Globus pallidus (tissue), 1 donor: ENCODE results near the gene ATXN1.

Source experiments
- DNase-seq: peaks from one replicate; pipeline ENCODE4 v3.0.0-alpha.2; 2015; ENCODE audit warnings: low spot score

The ATXN1 gene

DNA sequence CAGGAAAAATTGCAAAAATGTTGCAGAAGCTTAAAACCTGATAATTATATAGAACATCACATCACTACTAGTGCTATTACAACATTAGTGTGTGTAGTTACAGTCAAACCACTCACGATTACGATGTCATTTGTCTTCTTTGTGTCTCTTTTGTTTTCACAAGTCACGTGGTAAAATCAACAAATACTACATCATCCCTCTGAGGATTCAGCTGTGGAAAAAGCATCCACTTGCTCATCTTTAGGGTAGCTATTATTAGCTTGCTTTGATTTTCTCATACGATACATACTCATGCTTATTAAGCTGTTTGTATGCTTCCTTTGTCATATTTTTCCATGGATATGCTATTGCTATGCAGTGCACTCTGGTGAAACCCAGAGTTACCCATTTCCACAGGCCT, 22.2 kb upstream of the ATXN1 start:
- DNase-seq, result no peak

DNA sequence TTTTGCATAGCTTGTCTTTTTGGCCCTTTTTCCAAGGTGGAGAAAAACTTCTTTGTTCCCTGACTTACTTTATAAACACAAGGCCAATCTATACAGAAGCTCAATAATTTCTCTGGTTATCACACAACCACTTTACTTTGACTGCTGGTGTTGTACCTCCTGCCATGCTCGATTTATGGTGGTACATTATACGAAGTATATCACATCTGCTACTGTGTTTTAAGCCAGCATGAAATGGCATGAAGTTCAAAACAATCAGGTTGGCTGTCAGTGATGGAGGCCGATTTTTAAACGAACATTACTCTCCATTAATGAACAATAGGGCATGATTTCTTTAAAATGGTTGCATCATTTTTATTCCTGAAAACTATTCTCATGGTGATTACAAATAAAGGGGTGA, 21.0 kb upstream of the ATXN1 start:
- DNase-seq, result no peak

DNA sequence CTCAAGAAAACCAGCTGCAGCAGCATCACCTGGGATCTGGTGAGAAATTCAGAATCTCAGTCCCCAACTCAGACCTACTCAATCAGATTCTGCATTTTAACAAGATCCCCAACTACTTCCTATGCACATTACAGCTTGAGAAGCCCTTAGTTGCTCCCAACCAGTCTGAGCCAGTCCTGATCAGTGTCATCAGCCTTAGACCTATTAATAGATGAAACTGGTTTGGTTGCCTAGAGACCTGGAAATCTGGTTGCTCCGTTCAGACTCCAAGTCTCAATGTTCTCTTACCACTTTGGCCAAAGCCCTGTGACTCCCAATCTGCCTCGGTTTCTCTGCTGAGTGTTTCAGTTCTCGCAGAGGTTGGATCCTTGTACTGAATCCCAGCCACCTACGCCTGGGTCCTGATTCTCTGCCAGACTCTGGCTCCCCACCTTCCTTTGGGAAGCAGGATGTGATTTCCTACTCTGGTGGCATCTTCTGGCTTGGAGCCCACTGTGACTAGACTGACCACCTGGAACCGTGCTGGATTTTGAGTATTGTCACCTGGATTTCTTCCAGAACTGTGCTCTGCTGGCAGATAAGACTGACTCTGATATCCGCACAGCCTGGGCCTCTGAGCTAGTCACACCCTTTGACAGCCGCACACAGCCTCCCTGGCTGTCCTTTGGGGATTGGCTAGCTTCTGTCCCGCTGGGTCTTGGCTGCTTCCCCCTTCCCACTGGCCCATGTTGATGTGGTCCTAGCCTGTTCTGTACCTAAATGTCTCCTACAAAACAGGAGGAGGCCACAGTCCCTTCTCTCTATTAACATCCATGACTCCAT, 20.3 kb upstream of the ATXN1 start:
- DNase-seq, result no peak

DNA sequence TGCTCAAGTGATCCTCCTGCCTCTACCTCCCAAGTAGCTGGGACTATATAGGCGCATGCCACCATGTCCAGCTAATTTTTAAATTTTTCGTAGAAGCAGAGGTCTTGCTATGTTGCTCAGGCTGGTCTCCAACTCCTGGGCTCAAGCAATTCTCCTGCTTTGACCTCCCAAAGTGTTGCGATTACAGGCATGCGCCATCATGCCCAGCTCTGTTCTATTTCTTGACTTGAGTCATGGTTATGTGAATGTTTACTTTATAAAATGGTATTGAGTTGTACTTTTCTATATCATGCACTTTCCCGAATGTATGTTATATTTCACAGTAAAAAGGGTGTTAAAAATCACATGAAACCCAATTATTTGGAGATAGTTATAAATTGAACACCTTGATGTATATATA, 17.3 kb upstream of the ATXN1 start:
- DNase-seq, result no peak

DNA sequence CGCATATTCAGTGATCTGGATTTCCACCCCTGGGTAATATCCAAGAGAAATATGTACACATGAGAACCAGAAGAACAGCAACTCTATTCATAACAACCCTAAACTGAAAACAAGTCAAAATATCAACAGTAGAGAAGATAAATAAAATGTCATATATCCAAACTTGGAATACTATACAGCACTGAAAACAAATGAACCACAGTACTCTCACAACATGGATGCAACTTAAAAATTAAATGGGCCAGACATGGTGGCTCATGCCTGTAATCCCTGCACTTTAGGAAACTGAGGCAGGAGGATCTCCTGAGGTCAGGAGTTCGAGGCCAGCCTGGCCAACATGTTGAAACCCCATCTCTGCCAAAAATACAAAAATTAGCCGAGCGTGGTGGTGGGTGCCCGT, 16.5 kb upstream of the ATXN1 start:
- no peak for DNase-seq

DNA sequence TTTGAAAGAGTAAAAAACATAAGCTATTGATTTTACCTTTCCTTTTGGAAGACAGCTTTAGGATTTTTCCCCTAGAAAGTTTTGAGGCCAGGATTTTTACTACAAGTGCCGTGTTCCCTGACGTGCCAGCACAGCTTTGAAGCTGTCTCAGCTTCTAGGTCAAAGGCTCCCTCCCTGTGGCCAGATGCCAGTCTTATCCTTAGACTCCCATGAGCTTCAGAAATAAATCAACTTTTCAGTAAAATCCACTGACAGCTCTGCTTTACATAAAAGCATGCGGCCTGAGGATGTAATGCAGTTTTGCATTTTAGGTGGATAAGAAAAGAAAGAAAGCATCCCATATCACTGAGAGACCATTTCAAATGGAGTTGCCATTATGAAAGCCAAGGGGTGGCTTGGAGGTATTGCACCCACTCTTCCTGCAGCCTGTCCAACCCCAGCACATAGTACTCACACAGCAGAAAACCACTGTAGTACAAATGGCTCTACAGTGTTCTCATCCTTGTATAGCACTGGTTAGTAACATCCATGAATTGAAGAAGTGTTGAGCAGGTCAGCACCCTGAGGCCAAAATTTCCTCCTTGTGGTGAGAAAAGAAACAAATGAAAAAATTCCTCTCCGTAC, 15.2 kb upstream of the ATXN1 start:
- DNase-seq, result no peak

DNA sequence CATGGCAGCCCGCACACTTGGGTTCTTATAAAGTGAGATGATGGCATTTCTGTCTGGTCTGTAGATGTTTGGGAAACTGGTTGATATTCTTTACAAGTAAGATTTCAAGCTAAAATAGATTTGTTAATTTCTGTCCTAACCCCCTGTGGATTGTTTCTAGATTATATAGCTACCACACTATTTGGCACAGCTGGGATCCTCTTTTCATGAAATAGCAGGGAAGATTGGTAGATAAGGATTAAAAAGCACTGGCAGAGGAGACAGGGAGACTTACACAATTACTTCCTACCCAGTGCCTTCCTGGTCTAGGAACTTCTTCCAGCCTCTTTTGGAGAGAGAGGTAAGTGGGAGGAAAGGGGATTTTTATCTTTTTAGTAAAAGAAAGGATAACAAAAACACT, 13.2 kb upstream of the ATXN1 start:
- no peak for DNase-seq

DNA sequence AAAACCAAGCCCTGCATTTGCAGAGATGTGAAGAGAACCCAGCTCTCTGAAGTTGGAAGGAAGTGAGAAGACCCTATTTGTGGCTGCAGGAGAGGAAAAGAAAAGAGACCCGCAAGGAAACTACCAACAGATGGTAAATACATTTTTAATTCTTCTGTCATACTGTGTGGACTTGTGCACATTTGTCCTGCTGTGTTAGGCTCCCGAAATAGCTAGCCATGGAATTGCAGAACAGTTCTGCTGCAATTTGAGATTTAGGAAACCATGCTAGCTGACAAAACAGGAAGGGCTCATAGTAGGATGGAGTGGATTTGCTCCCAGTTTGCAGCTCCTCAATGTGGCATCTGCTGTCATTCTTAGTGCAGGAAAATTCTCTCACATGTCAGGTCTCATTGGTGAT, 12.1 kb upstream of the ATXN1 start:
- DNase-seq, result no peak

DNA sequence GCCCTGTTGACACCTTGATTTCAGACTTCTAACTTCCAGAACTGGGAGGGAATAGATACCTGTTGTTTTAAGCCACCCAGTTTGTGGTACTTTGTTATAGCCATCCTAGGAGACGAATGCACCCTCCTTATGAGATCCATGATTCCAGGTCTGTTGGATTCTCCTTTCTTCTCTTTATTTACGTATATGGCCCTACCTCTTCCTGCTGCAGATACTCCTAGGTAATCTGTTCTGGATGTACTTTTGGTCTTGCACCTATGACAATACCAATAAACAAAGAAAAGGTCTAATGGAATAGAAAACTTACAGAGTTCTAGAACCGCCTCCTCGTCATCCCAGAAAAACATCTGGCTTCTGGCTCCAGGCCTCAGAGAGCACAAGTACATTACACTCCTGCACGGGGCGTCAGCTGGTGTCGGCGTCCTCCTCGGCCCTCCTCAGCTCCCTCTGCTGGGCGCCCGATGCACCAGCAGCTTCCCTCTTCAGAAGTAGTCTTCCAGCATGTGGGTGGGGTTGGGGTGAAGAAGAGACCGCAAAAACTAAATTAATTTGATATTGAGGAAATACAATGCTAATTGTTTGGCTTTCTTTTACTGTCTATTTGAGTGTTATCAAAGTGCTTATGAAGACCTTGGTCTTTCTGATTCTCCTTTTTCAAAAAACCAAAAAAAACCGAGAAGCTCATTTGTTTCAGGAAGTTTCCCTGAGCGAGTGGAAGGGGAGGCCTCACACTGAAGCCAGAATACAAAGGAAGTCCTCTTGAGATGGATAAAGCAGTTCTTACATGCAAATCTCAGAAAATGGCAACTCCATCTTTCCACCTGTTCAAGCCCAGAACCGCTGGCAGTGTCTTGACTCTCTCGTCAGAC, 9.7 kb upstream of the ATXN1 start:
- peak; percentile 75 for DNase-seq

DNA sequence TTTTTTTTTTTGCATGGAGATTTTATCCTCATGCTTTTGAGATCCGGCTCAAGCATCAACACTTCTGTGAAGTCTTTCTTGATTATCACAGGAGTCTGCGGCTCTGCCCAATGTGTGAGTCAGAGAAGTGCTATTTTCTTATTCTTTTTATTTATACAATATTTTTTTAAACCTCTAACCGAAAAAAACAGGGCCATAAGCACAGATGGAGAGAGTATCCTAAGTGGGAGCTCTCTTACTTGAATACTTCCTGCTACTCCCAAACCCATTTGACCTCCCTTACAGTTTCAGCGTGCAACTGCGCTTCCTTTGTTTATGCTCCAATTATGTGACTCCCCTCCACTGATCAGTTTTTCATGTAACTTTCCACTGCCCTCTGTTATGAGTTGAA, 8.7 kb upstream of the ATXN1 start:
- DNase-seq, result no peak

DNA sequence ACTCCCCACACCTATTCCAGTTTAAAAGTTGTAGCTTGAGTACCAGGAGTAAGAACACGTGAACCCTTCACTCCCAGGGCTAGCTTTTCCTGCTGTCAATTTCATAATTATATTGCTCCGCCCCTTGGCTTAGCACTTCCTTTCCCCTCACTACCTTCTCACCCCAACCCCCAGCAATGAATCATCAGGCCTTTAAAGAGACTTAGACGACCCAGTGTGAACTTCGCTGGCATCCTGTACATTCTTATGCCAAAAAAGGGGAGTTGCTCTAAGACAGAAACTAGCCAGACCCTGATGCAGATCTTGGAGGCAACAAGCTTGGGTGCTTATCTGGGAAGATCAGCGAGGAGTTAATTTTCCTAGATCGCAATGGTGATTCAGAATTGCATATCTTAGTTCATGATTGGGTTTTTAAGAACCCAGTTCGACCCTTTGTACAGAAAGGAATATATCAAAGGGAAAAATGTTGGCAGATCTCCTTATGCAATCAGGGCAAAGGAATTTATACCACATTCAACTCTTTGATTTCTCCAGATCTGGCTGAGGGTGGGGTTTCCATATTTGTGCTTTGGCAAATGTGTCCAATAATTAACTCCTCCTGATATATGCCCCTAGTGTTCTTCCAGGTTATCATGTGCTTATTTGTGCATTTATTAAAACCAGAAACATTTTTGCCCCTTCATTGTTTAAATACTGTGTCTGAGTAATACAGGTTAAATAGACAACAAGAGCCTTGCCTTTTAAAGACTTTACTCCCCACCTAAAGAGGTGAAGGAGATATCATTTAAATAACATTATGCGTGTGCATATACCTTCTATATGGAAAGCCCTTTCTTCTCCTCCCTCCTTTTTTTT, 8.1 kb upstream of the ATXN1 start:
- no peak for DNase-seq

DNA sequence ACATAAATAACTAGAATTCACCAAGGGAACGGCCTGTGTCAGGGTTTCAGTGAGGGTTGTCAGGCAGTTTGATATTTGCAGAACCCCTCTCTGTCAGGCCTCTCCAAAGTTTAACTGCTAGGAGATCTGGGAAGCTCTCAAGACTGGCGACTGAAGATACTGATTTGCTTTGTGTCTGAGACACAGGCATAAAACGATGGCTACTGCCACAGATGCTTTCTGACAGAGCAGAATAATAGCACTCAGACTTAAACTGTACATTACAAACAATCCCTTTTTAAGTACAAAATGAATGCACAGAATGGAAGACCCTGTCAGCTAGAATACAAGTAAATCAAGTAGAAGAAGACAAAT, 7.2 kb upstream of the ATXN1 start:
- no peak for DNase-seq

DNA sequence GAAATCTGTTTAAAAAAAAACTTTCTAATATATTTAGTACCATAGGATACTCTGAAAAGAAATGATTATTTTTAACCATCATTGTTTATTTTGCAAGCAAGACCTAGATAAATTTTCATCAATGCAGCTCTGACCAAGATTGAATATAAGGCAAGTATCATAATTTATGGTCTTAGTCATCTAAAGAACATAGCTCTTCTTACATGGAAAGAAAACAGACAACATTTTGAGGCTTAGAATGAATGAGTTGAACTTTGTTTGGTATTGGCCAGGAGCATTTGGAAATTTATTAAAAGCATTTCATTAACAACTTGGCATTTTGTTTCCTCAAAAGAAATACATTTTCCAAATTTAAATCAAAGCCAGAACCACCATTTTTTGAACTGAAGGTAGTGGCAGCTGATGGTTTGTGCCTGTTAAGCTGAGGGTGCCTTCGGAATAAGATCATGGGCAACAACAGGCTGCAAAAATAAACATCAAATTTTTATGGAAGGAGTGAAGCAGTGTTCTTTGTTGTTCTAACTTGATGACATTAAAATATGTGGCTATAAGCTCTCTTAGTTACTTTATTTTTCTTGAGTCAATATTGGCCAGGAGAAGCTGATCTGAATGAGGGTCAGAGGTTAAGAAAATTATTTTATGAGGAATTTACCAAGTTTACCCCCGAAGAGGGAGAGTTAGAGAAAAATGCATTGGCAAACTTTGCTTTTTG, 6.7 kb upstream of the ATXN1 start:
- DNase-seq, result no peak

DNA sequence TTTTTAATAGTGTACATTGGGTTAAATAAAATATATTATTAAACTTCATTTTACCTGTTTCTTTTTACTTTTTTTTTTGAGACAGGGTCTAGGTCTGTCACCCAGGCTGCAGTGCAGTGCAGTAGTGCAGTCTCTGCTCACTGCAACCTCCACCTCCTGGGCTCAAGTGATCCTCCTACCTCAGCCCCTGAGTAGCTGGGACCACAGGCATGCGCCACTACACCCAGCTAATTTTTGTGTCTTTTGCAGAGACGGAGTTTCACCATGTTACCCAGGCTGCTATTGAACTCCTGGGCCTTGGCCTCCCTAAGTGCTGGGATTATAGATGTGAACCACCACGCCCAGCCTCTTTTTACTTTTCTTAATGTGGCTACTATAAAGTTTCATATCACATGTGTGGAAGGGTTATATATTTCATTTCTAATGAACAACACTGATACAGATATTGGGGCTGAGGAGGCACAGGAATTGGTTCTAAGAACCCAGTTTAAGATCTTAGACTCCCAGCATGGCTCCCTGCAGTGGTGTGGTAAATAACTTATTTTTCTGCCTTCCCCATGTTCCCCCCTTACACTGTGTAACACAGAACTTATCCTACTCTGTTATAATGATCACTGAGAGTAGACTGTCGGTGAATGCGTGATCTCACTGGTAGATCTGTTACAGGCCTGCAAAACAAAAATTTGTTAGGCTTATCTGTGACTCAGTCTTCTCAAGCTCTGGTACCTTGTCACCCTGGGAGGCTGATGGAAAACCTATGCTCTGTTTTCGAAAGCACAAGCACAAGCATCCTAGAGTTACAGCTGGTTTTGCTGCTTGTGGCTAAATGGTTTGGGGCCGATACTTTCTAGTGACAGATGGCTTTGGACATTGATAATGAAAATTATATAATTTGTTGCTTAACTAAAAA, 5.8 kb upstream of the ATXN1 start:
- no peak for DNase-seq

DNA sequence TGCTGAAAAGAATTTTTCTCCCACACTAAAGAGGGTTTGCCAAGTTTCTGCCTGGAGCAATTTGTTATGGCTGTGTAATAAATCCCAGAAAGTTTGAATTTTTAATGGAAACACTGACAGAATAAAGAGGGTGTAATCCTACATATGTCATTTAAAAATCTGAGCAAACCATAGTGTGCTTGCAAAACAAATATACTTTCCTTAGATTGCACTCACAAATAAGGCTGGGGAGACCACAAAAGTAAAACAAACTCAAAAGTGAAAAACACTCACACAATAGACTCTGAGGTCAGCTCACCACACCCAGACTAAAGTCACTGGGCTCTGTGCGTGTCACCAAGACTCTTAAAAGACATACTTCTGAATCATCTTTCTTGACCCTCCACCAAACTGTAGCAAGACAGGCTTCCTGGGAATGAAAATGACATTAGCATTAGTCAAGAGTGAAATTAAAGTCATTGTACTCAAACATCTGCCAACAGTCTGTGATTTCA, 4.8 kb upstream of the ATXN1 start:
- no peak for DNase-seq

DNA sequence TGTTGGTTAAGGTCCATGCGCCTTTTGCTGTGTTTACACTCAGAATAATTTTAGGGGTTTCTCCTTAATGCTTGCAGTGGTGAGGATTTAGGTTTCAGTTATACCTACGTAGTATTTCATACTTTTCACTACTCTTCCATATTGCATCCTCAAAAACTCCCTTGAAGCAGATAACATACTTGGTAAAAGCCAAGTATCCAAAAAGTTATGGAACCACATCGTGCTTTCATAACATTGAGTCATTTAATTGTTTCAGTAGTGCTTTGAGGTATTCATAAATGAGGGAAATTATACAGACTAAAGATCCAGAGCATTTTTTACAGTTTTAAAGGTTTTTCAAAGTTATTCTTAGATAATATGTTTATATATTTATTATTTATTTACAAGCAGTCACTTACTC, 4.0 kb upstream of the ATXN1 start:
- DNase-seq, result no peak

DNA sequence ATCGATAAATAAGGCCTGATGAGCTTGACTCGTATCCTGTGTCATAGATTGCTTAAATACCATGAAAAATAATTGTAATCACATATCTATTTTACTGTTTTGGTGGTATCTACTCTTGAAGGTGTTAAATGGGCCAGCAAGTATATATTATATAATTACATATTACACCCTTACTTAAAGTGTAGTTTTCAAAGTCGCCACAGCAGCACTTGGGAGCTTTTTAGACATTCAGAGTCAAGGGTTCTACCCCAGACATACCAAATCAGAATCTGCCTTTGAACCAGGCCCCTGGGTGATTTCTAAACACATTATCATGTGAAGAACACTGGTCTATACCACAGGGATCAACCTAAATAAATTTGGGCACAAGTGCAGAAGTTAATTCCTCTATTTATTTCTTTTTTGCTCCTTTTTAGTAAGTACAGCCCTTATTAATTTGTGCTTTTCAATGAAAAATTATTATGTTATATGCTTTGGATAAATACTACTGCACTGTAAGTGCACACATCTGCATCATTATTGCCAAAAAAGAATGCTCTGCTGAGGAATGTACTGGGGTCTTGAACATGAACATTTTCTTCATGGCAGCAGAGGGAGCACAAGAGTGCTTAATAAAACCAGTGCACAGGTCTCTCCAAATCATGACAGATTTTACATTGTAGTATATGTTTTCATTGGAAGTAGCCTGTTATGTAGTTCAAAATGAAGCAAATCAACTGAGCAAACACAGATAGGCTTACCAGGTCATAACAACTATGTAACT, 3.1 kb upstream of the ATXN1 start:
- no peak for DNase-seq

DNA sequence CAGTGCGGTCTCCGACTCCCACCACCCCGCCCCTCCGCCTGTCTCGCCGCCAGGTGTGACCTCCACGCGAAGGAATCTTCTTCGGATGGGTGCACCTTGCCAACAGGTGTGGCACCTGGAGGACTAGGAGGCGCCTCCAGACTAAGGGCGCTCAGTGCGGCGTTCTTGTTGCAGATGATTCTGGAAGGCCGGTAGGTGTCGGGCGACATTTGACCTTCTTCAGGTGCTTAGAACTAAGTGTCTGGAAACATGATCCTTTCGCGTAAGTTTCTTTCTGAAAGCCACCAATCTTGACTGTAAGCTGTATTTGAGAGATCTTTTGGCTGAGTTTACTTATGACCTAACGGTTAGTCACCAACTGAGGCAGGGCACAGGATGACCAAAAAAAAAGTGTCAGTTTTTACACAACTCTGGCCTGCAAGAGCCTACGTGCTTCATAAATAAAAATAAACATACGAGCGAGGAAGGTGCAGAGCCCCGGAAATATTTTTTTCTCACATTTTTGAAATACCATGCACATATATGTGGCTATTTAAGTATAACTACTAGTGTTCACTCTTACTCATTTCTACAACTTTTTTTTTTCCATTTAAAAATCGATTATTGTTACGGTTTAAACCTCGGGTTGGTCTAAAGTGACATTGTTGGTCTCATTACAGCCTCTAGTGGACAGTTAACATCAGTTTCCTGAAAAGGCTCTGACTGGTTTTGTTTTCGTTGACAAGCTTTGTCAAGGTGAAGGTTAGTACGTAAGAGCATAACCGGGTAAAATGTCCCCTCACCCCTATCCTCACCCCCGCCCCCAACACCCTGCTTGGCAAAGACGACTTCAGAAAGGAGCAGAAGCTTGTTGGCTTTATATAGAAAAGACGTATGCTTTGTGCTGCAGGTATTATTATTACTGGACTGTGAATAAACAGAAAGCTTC, 1.6 kb upstream of the ATXN1 start:
- peak; percentile 71 for DNase-seq

DNA sequence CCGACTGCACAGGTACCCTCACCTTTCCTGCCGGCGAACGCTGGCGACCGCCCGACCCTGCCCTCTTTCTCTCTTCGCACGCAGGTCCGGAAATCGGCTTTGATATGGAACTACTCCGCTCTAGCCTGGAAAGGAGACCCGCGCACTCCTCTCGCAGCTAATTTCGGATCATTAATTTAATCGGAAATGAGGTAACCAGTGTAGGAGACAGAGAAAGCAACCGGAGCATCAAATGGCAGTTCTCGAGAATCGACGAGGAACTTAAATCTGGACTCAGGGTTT, 949 bp upstream of the ATXN1 start:
- no peak for DNase-seq
